Left lung (tissue), 14 donors: ENCODE measurements around the gene SNX27. TPM values are rescaled to one million over a fixed set of nuclear protein-coding genes. Genes with fewer than 3 reads are reported as not detected.

ENCODE experiments used
- ATAC-seq: fragments of 200-7000 bp; cut with Tn5 transposase; one replicate; pipeline ENCODE4 v1.9.1; 2020; ENCODE audit warnings: moderate library complexity
- DNase-seq, 4 donors: peaks; one replicate each; pipeline ENCODE4 v3.0.0-alpha.2; 2013 to 2020
- H3K27ac ChIP-seq, 2 donors: fragments of 200-600 bp; sonication (generic) in 1 of 2; one replicate each; pipeline versions ENCODE4 v1.5.0 to v1.8.0; 2020 to 2021
- H3K27me3 ChIP-seq, 2 donors: fragments of 200-600 bp; sonication (generic) in 1 of 2; one replicate each; pipeline versions ENCODE4 v1.5.0 to v1.8.0; 2020 to 2021
- H3K36me3 ChIP-seq, 2 donors: fragments of 200-600 bp; sonication (generic) in 1 of 2; one replicate each; pipeline versions ENCODE4 v1.5.0 to v1.8.0; 2020 to 2021
- H3K4me1 ChIP-seq, 2 donors: fragments of 200-600 bp; one replicate each; pipeline ENCODE4 v1.8.0; 2021
- H3K4me3 ChIP-seq, 2 donors: fragments of 200-600 bp; sonication (generic) in 1 of 2; one replicate each; pipeline versions ENCODE4 v1.5.0 to v1.8.0; 2020 to 2021; ENCODE audit warnings: mild to moderate bottlenecking in 1 of 2
- H3K9me3 ChIP-seq, 2 donors: fragments of 200-600 bp; sonication (generic) in 1 of 2; one replicate each; pipeline versions ENCODE4 v1.5.0 to v1.8.0; 2020 to 2021
- intact Hi-C, 2 donors: fragments of 100-400 bp; cut with DNase I; formaldehyde crosslinking; loops; one replicate each; pipeline versions ENCODE4 v1.11.2 to v1.14.2; 2022
- long read RNA-seq, 12 donors: library from polyadenylated mRNA in 2 of 12; unstranded in 2 of 12; transcript quantifications; one replicate each; pipeline ENCODE4 v2.0.0 and lab custom pipeline, GENCODE V29; 2019 to 2026
- polyA plus RNA-seq, 6 donors: library from polyadenylated mRNA; unstranded; fragments of 120-200 nt; gene quantifications; one replicate each; pipeline ENCODE4 v1.2.1, GENCODE V29; 2013; ENCODE audit not compliant: insufficient read length in 6 of 6
- total RNA-seq, 2 donors: library from RNA; stranded (reverse); fragmentation: NEBNext Ultra II Directional; extraction: Animal tissue kit (Norgen Biotek cat#: 25700); gene quantifications; one replicate each; pipeline ENCODE4 v1.2.1, GENCODE V29; 2021
- TF ChIP-seq, protein P1 (sequence below), 2 donors: fragments of 200-600 bp; sonication (generic) in 1 of 2; IDR thresholded peaks; one replicate each; pipeline versions ENCODE4 v1.5.0 to v1.8.0; 2021; ENCODE audit warnings: antibody characterized with exemption in 2 of 2
- donor health status: DM: no; HTN: yes; CAD: no.
- donor health status: DM: no; HTN: no; CAD: no.

Gene SNX27
- total RNA-seq (10 to 100 TPM; 45.8 to 64.5 TPM), polyA plus RNA-seq (10 to 100 TPM; 21.5 to 26.7 (median 23.5) TPM)
- long read RNA-seq, donor 1, full-length matches to known transcripts: 2 of 2 reads
- long read RNA-seq, donor 1, partial matches to known transcripts: 0 of 2 reads
- long read RNA-seq, donor 1, other reads (novel, unspliced or antisense): 0 of 2 reads
- long read RNA-seq, donor 2, full-length matches to known transcripts: 2 of 2 reads
- long read RNA-seq, donor 2, partial matches to known transcripts: 0 of 2 reads
- long read RNA-seq, donor 2, other reads (novel, unspliced or antisense): 0 of 2 reads
- long read RNA-seq, donor 3: 0 reads
- long read RNA-seq, donor 4, partial matches to known transcripts: 1 of 4 reads
- long read RNA-seq, donor 4, other reads (novel, unspliced or antisense): 3 of 4 reads
- long read RNA-seq, donor 5: 0 reads
- long read RNA-seq, donor 6: 0 reads
- long read RNA-seq, donor 7, full-length matches to known transcripts: 1 of 1 reads
- long read RNA-seq, donor 7, partial matches to known transcripts: 0 of 1 reads
- long read RNA-seq, donor 7, other reads (novel, unspliced or antisense): 0 of 1 reads
- long read RNA-seq, donor 8: 0 reads
- long read RNA-seq, donor 9: 0 reads
- long read RNA-seq, donor 10, full-length matches to known transcripts: 1 of 1 reads
- long read RNA-seq, donor 10, partial matches to known transcripts: 0 of 1 reads
- long read RNA-seq, donor 10, other reads (novel, unspliced or antisense): 0 of 1 reads
- long read RNA-seq, donor 11, full-length matches to known transcripts: 4 of 24 reads
- long read RNA-seq, donor 11, partial matches to known transcripts: 15 of 24 reads
- long read RNA-seq, donor 11, other reads (novel, unspliced or antisense): 5 of 24 reads
- long read RNA-seq, donor 12, full-length matches to known transcripts: 2 of 2 reads
- long read RNA-seq, donor 12, partial matches to known transcripts: 0 of 2 reads
- long read RNA-seq, donor 12, other reads (novel, unspliced or antisense): 0 of 2 reads

DNA sequence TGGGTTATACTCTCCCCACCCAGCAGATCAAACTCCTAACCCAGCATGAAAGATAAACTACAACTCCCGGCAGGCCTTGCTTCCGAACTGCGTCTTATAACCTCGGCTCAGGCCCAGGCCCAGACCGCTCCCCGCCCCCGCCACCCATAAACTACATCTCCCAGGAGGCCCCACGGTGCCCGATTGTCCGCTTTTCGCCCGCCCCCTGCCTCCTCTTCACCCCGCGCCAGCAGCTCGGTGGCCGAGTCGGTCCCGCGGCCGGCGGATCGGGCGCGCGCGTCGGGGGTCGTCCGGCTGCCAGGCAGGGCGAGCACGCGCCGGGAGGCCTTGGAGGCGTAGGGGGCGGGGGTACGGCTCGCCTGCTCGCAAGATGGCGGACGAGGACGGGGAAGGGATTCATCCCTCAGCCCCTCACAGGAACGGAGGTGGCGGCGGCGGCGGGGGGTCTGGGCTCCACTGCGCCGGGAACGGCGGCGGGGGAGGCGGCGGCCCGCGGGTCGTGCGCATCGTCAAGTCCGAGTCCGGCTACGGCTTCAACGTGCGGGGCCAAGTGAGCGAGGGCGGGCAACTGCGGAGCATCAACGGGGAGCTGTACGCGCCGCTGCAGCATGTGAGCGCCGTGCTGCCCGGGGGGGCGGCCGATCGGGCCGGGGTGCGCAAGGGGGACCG is at the start of gene SNX27:
Gene SNX27 (plus strand): TSS at position 219 of the 669 bp plus-strand sequence. CDS start 152 bp downstream, at position 371.
- H3K27me3 ChIP-seq: no peaks in the 10 kb centered on the region
- H3K4me3 ChIP-seq: peak within 1 kb of the TSS; percentile 90 to 98
- peak within 1 kb of the TSS; percentile 94 to 99 for H3K27ac ChIP-seq
- H3K36me3 ChIP-seq: no peaks in the 10 kb centered on the region
- intact Hi-C loops: no loop called here
- ATAC-seq (peak; percentile 94), DNase-seq (peak; percentile 93 to 95 (median 94))
- TF ChIP-seq, protein P1, sequence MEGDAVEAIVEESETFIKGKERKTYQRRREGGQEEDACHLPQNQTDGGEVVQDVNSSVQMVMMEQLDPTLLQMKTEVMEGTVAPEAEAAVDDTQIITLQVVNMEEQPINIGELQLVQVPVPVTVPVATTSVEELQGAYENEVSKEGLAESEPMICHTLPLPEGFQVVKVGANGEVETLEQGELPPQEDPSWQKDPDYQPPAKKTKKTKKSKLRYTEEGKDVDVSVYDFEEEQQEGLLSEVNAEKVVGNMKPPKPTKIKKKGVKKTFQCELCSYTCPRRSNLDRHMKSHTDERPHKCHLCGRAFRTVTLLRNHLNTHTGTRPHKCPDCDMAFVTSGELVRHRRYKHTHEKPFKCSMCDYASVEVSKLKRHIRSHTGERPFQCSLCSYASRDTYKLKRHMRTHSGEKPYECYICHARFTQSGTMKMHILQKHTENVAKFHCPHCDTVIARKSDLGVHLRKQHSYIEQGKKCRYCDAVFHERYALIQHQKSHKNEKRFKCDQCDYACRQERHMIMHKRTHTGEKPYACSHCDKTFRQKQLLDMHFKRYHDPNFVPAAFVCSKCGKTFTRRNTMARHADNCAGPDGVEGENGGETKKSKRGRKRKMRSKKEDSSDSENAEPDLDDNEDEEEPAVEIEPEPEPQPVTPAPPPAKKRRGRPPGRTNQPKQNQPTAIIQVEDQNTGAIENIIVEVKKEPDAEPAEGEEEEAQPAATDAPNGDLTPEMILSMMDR (IDR thresholded peaks at IDR 0.05): no peak
- H3K4me1 ChIP-seq: peaks cover 15 to 49% of the 10 kb centered on the region in 2 donors
- H3K9me3 ChIP-seq: no peaks in the 10 kb centered on the region

GRCh38 chr1:151562661-151563060 is 49.2 kb upstream of the SNX27 start:
- intact Hi-C loops: no loop called here
- TF ChIP-seq, protein P1 (IDR thresholded peaks at IDR 0.05): no peak
- H3K27me3 ChIP-seq: no peaks in the 10 kb centered on the region
- H3K27ac ChIP-seq: no peak overlapping the region
- peaks cover 0 to 11% of the 10 kb centered on the region in 2 donors for H3K36me3 ChIP-seq
- no peak overlapping the region for H3K4me3 ChIP-seq
- H3K4me1 ChIP-seq: no peaks in the 10 kb centered on the region
- DNase-seq (no peak), ATAC-seq (no peak)
- H3K9me3 ChIP-seq: no peaks in the 10 kb centered on the region

GRCh38 chr1:151563376-151563775 is 48.5 kb upstream of the SNX27 start:
- H3K27me3 ChIP-seq: no peaks in the 10 kb centered on the region
- H3K27ac ChIP-seq: no peak overlapping the region
- no peaks in the 10 kb centered on the region for H3K4me1 ChIP-seq
- DNase-seq (no peak), ATAC-seq (no peak)
- TF ChIP-seq, protein P1 (IDR thresholded peaks at IDR 0.05): no peak
- no peak overlapping the region for H3K4me3 ChIP-seq
- no peaks in the 10 kb centered on the region for H3K9me3 ChIP-seq
- intact Hi-C loops: no loop called here
- peaks cover 0 to 11% of the 10 kb centered on the region in 2 donors for H3K36me3 ChIP-seq

DNA sequence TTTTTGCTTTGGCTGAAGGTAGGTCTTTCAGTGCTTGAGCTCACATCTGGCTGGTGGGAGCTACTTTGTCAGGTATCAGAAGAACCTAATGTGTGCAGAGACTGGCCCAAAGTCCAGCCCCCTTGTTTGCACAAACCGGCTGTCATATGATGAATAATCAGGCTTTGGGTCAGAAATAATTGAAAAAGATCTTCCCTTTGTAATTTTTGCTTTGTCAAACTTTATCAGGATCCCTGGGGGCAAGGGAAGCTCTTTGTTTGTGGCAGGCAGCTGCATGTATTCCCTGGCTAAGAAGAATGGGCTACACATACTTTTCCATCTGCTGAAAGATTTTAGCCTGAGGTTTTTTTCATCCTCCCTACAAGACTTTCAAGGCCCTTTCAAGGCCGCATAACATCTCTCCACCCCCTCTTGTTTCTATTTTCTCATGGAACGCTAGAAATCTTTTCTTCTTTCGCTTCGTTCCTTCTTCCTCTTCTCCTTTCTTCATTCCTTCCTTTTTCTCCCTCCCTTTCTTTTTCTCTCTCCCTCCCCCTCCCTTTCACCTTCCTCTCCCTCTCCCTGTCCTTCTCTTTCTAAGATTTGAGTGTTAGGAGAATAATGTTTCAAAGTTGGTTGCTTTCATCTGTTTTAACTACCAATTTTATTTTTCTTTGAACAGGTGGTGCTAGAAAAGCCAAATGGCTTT is 46.2 kb upstream of the SNX27 start:
- DNase-seq: no peak
- Histone ChIP-seq H3K36me3 (peaks cover 0 to 23% of the 10 kb centered on the region in 2 donors), H3K9me3 (no peaks in the 10 kb centered on the region), H3K27ac (no peak overlapping the region), H3K4me3 (no peak overlapping the region), H3K27me3 (no peaks in the 10 kb centered on the region), H3K4me1 (no peaks in the 10 kb centered on the region)
- no peak for ATAC-seq
- intact Hi-C loops: no loop called here
- TF ChIP-seq, protein P1 (IDR thresholded peaks at IDR 0.05): no peak
